Measurements from ENCODE around the gene ASTN2. TPM values are rescaled to one million over a fixed set of nuclear protein-coding genes. Genes with fewer than 3 reads are reported as not detected.
A peak's percentile ranks its signal among the peaks of the same experiment; 100 is the strongest.

ASTN2 gene
- total and polyA plus RNA-seq, 2 experiments from 2014 or later, result 7.0 to 24.6 TPM

DNA sequence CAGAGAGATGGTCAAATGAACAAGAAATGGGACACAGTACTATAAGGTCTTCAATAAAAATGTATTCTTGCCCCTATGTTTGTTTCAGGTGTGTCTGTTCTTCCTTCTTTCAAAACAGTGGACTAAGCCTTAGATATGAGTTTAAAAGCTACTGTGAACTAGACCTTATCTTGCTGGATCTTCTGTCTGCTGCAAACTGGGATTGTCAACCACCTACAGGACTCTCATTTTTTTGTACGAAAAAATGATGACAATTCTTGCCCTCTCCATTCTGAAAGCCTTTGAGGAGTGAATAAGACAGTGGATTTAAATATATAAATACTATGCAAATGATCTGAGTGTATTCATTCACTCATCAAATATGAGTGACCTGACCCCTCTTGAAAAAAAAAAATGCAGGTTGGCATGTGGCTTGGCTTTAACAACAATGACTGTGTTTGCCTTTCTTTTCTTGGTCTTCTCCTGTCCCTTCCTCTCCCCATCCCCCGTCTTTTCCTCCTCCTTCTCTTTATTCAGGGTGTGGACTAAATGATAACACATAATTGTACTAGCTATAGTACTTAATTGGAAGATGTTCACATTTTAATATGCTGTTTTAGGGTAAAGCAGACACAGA is 963.2 kb downstream of the ASTN2 start:
- TF ChIP-seq ZNF114 (CRISPR knock-in tag; IDR thresholded peaks at IDR 0.05), result no peak
- peaks cover 7% of the 10 kb centered on the region; the same call in 1 of the 2 replicates for H3K4me1 ChIP-seq (ENCODE audit: insufficient read depth)
- no peak overlapping the region for H2AFZ ChIP-seq
- Mint-ChIP-seq H3K36me3 (ENCODE audit: low read depth) (peaks cover 11% of the 10 kb centered on the region; the same call in 2 of the 3 replicates), H3K27me3 (ENCODE audit: insufficient read depth, low read depth, poor library complexity) (peaks cover 3% of the 10 kb centered on the region), H3K4me3 (no peak overlapping the region), H3K4me1 (peaks cover 8% of the 10 kb centered on the region), H3K9me3 (peaks cover 11% of the 10 kb centered on the region), H3K27ac (no peak overlapping the region)
- no peaks in the 10 kb centered on the region for H4K20me1 ChIP-seq (replicated peaks; ENCODE audit: insufficient read depth)
- ATAC-seq (no peak), DNase-seq (ENCODE audit: low spot score) (no peak)
- H3K4me2 ChIP-seq, result no peak overlapping the region; the same call in 1 of the 2 replicates
- H3K4me3 ChIP-seq, result no peak overlapping the region
- H3K9me2 ChIP-seq (ENCODE audit: insufficient read depth), result no peaks in the 10 kb centered on the region
- H3K36me3 ChIP-seq (ENCODE audit: insufficient read depth), result no peaks in the 10 kb centered on the region
- no peaks in the 10 kb centered on the region for H3K27me3 ChIP-seq (ENCODE audit: insufficient read depth)
- H3F3A ChIP-seq (replicated peaks; ENCODE audit: low read depth), result no peaks in the 10 kb centered on the region
- no peak overlapping the region for H3K27ac ChIP-seq (ENCODE audit: low read depth)
- no peaks in the 10 kb centered on the region for H3K79me2 ChIP-seq (replicated peaks; ENCODE audit: insufficient read depth)

DNA sequence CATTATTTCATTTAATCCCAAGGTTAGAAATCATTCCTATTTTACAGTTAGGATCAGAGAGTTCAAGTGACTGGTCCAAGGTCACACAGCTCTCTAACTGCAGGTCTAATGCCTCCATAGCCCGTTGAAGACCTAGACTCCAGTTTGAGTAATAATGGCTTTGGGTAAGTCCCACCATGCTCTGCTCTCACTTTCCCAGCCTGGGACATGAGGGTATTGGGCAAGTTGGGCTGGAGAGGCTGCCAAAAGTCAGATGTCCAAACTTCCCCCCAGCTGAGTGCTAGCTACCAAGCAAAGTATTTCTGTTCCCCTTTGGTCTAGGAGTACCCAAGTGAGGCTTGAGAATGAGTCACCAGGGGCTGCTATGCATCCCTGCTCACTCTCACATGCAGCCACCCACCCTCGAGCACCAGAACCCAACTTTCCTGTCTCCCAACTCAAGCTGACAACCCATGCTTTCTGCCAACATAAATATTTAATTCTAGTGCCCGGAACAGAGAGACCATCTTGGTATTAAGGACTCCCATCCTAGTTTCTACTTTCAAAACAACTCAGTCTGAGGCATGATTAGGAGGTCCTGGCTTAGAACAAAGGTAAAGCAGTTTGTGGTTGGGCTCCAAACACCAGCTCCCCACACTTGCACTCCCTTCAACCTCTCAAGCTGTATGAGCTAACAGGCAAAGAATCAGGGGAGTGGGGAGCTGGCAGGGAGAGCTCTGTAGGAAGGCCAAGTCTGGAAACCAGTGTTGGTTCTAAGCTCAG is 964.3 kb downstream of the ASTN2 start:
- no peaks in the 10 kb centered on the region for H3K9me2 ChIP-seq (ENCODE audit: insufficient read depth)
- H3K4me2 ChIP-seq, result no peak overlapping the region
- peak; percentile 46 for ATAC-seq
- no peak overlapping the region for H3K27ac Mint-ChIP-seq
- peaks cover 8% of the 10 kb centered on the region for H3K4me1 Mint-ChIP-seq
- no peaks in the 10 kb centered on the region for H3F3A ChIP-seq (replicated peaks; ENCODE audit: low read depth)
- no peaks in the 10 kb centered on the region for H3K79me2 ChIP-seq (replicated peaks; ENCODE audit: insufficient read depth)
- H3K27ac ChIP-seq (ENCODE audit: low read depth), result no peak overlapping the region
- no peaks in the 10 kb centered on the region for H4K20me1 ChIP-seq (replicated peaks; ENCODE audit: insufficient read depth)
- peaks cover 3% of the 10 kb centered on the region for H3K27me3 Mint-ChIP-seq (ENCODE audit: insufficient read depth, low read depth, poor library complexity)
- peaks cover 2% of the 10 kb centered on the region; the same call in 2 of the 3 replicates for H3K9me3 Mint-ChIP-seq
- H3K4me1 ChIP-seq (ENCODE audit: insufficient read depth), result peaks cover 7% of the 10 kb centered on the region; the same call in 1 of the 2 replicates
- no peaks in the 10 kb centered on the region for H3K27me3 ChIP-seq (ENCODE audit: insufficient read depth)
- peaks cover 3% of the 10 kb centered on the region; the same call in 2 of the 3 replicates for H3K36me3 Mint-ChIP-seq (ENCODE audit: low read depth)
- H3K36me3 ChIP-seq (ENCODE audit: insufficient read depth), result no peaks in the 10 kb centered on the region
- no peak overlapping the region for H2AFZ ChIP-seq
- no peak overlapping the region for H3K4me3 Mint-ChIP-seq
- no peak for DNase-seq (ENCODE audit: low spot score)
- no peak overlapping the region for H3K4me3 ChIP-seq
- TF ChIP-seq STAT1 (IDR thresholded peaks at IDR 0.05; ENCODE audit: unreplicated experiment), result no peak
- TF ChIP-seq, protein P1, sequence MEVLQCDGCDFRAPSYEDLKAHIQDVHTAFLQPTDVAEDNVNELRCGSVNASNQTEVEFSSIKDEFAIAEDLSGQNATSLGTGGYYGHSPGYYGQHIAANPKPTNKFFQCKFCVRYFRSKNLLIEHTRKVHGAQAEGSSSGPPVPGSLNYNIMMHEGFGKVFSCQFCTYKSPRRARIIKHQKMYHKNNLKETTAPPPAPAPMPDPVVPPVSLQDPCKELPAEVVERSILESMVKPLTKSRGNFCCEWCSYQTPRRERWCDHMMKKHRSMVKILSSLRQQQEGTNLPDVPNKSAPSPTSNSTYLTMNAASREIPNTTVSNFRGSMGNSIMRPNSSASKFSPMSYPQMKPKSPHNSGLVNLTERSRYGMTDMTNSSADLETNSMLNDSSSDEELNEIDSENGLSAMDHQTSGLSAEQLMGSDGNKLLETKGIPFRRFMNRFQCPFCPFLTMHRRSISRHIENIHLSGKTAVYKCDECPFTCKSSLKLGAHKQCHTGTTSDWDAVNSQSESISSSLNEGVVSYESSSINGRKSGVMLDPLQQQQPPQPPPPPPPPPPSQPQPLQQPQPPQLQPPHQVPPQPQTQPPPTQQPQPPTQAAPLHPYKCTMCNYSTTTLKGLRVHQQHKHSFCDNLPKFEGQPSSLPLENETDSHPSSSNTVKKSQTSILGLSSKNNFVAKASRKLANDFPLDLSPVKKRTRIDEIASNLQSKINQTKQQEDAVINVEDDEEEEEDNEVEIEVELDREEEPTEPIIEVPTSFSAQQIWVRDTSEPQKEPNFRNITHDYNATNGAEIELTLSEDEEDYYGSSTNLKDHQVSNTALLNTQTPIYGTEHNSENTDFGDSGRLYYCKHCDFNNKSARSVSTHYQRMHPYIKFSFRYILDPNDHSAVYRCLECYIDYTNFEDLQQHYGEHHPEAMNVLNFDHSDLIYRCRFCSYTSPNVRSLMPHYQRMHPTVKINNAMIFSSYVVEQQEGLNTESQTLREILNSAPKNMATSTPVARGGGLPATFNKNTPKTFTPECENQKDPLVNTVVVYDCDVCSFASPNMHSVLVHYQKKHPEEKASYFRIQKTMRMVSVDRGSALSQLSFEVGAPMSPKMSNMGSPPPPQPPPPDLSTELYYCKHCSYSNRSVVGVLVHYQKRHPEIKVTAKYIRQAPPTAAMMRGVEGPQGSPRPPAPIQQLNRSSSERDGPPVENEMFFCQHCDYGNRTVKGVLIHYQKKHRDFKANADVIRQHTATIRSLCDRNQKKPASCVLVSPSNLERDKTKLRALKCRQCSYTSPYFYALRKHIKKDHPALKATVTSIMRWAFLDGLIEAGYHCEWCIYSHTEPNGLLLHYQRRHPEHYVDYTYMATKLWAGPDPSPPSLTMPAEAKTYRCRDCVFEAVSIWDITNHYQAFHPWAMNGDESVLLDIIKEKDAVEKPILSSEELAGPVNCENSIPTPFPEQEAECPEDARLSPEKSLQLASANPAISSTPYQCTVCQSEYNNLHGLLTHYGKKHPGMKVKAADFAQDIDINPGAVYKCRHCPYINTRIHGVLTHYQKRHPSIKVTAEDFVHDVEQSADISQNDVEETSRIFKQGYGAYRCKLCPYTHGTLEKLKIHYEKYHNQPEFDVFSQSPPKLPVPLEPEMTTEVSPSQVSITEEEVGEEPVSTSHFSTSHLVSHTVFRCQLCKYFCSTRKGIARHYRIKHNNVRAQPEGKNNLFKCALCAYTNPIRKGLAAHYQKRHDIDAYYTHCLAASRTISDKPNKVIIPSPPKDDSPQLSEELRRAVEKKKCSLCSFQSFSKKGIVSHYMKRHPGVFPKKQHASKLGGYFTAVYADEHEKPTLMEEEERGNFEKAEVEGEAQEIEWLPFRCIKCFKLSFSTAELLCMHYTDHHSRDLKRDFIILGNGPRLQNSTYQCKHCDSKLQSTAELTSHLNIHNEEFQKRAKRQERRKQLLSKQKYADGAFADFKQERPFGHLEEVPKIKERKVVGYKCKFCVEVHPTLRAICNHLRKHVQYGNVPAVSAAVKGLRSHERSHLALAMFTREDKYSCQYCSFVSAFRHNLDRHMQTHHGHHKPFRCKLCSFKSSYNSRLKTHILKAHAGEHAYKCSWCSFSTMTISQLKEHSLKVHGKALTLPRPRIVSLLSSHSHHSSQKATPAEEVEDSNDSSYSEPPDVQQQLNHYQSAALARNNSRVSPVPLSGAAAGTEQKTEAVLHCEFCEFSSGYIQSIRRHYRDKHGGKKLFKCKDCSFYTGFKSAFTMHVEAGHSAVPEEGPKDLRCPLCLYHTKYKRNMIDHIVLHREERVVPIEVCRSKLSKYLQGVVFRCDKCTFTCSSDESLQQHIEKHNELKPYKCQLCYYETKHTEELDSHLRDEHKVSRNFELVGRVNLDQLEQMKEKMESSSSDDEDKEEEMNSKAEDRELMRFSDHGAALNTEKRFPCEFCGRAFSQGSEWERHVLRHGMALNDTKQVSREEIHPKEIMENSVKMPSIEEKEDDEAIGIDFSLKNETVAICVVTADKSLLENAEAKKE (CRISPR knock-in tag; IDR thresholded peaks at IDR 0.05), result no peak
- no peak for TF ChIP-seq POLR2AphosphoS5 (IDR thresholded peaks at IDR 0.05; ENCODE audit: low read depth)
- no peak for TF ChIP-seq CREB1 (CRISPR knock-in tag; IDR thresholded peaks at IDR 0.05; ENCODE audit: low read depth)
- no peak for TF ChIP-seq ZNF331 (CRISPR knock-in tag; IDR thresholded peaks at IDR 0.05; ENCODE audit: low read depth)
- TF ChIP-seq, protein P2, sequence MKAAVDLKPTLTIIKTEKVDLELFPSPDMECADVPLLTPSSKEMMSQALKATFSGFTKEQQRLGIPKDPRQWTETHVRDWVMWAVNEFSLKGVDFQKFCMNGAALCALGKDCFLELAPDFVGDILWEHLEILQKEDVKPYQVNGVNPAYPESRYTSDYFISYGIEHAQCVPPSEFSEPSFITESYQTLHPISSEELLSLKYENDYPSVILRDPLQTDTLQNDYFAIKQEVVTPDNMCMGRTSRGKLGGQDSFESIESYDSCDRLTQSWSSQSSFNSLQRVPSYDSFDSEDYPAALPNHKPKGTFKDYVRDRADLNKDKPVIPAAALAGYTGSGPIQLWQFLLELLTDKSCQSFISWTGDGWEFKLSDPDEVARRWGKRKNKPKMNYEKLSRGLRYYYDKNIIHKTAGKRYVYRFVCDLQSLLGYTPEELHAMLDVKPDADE (IDR thresholded peaks at IDR 0.05), result no peak
- TF ChIP-seq NANOG (IDR thresholded peaks at IDR 0.05; ENCODE audit: borderline replicate concordance), result no peak
- TF ChIP-seq ZNF114 (CRISPR knock-in tag; IDR thresholded peaks at IDR 0.05), result no peak
- TF ChIP-seq, protein P3, sequence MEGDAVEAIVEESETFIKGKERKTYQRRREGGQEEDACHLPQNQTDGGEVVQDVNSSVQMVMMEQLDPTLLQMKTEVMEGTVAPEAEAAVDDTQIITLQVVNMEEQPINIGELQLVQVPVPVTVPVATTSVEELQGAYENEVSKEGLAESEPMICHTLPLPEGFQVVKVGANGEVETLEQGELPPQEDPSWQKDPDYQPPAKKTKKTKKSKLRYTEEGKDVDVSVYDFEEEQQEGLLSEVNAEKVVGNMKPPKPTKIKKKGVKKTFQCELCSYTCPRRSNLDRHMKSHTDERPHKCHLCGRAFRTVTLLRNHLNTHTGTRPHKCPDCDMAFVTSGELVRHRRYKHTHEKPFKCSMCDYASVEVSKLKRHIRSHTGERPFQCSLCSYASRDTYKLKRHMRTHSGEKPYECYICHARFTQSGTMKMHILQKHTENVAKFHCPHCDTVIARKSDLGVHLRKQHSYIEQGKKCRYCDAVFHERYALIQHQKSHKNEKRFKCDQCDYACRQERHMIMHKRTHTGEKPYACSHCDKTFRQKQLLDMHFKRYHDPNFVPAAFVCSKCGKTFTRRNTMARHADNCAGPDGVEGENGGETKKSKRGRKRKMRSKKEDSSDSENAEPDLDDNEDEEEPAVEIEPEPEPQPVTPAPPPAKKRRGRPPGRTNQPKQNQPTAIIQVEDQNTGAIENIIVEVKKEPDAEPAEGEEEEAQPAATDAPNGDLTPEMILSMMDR (conservative IDR thresholded peaks at IDR 0.05; ENCODE audit: low read depth in 2 of 2), result no peak

All from GM23338 (cell line).